GM20000 (cell line): Measurements from ENCODE around the gene ITCH.
"Not testable (repeated sequence)": the region's sequence is repeated elsewhere in the genome, so short reads cannot be mapped to it uniquely, and the experiment has no call there.

Experiments used
- DNase-seq: peaks from one replicate; pipeline ENCODE4 v3.0.0; 2012; ENCODE audit warnings: low spot score
- TF ChIP-seq, protein P1 (sequence below): IDR thresholded peaks from 2 replicates; pipeline ENCODE4 v1.5.1; 2012; ENCODE audit warnings: mild to moderate bottlenecking, control low read depth; ENCODE audit errors: extremely low read depth, missing control alignments

The ITCH gene

GRCh38 chr20:34500823-34501222, 137.8 kb downstream of the ITCH start:
- no peak for DNase-seq
- TF ChIP-seq, protein P1, sequence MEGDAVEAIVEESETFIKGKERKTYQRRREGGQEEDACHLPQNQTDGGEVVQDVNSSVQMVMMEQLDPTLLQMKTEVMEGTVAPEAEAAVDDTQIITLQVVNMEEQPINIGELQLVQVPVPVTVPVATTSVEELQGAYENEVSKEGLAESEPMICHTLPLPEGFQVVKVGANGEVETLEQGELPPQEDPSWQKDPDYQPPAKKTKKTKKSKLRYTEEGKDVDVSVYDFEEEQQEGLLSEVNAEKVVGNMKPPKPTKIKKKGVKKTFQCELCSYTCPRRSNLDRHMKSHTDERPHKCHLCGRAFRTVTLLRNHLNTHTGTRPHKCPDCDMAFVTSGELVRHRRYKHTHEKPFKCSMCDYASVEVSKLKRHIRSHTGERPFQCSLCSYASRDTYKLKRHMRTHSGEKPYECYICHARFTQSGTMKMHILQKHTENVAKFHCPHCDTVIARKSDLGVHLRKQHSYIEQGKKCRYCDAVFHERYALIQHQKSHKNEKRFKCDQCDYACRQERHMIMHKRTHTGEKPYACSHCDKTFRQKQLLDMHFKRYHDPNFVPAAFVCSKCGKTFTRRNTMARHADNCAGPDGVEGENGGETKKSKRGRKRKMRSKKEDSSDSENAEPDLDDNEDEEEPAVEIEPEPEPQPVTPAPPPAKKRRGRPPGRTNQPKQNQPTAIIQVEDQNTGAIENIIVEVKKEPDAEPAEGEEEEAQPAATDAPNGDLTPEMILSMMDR = no peak

GRCh38 chr20:34506480-34506879, 143.4 kb downstream of the ITCH start:
- TF ChIP-seq, protein P1 = no peak
- no peak for DNase-seq

DNA sequence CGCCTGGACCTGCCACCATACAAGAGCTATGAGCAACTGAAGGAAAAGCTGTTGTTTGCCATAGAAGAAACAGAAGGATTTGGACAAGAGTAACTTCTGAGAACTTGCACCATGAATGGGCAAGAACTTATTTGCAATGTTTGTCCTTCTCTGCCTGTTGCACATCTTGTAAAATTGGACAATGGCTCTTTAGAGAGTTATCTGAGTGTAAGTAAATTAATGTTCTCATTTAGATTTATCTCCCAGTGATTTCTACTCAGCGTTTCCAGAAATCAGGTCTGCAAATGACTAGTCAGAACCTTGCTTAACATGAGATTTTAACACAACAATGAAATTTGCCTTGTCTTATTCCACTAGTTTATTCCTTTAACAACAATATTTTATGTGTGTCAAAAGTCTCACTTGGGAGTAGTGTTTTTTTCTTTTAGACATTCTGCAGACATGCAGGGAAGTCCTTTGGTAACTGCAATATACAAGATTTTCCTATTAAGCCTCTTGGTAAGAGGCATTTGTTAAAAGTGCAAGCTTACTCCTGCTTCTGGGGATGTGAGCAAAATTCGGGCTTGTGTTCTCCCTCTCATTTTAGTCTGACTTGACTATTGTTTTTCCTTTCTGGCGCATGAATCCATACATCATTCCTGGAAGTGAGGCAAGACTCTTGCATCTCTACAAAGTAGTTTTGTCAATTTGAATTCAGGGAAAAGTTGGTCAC, 144.8 kb downstream of the ITCH start:
- no peak for DNase-seq
- TF ChIP-seq, protein P1 = no peak

DNA sequence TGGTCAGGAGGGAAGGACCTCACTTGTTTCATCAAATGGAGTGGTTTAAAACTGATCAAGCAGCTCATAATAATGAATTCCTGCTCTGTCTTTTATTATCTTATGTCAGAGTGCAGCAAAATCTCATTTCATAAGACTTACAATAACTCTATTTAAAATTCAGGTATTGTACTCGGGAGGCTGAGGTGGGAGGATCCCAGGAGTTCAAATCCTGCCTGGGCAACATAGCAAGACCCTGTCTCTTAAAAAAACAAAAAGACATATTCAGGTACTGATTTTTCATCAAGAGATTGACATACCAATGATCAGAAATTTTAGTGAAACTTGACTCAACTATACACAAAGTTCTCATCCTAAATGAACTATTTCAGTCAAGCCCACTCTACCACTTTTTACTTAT, 147.5 kb downstream of the ITCH start:
- no peak for DNase-seq
- TF ChIP-seq, protein P1 = no peak

DNA sequence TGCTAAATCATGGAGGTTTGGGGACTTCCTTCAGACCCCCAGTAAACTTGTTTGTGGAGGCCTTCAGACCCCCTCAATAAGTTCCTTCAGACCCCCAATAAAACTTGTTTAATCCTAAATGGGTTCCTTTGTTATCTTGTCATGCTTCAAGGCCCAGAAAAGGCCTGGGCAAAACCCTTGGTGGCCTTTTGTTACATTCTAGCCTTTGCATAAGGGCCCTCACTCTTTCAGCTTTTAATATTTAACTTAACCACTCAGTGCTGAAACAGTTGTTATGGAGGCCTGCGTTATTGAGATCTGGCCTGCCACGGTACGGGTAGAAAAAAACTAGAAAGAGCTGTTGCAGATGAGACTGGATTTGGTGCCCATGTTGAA, 148.8 kb downstream of the ITCH start:
- no peak for DNase-seq
- TF ChIP-seq, protein P1 = no peak

DNA sequence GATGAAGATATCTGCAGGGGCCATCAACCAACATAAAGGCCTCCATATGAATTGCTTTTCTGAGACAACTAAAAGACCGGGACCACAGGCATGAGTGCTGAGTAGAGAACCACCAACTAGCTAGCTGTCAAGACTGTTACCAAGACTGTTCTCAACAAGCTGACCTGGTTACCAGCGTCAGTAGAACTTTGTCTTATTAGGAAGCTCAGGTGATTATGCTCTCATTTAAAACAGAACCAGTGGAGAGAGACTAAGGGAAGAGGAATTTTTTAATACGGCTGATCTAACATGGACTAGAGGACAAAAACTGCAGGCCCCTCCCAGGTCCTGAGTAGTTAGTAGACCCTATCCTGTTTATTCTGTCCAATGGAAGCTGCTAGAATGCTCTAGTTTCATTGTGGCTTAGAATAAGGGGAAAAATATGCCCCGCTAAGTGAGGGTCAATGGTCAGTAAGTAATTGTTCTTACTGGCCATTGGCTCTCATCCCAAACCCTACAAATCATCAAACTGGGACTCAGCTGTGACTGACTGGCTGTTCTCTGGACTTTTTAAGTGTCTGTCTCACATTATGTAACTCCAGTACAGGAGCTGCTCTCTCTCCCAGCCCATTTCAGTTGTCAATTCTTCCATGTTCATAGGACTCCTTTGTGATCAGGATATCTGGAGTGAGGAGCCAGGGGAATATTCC, 149.3 kb downstream of the ITCH start:
- DNase-seq = no peak
- TF ChIP-seq, protein P1 = no peak

DNA sequence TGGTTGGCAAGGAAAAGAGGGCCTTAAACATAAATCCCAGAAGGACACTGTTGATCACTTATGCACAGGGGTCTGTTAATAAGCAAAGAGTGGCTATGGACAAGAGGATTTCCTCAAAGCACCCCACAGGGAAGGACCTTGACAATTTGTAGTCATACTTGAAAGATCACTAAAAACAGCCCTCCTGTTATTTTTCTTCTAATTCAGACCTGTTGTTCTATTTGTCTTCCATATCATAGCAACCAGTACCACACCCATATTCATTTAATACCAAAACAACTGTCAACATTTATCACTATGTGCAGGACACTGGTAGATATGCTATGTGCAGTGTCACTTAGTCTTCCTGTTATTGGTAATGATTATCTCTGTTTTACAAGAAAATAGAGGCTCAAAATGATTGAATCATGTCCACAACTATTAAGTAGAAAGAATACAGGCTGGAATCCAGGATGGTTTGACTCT, 149.9 kb downstream of the ITCH start:
- TF ChIP-seq, protein P1 = no peak
- no peak for DNase-seq

- DNase-seq = not testable (repeated sequence)
These were observed 151.0 kb downstream of the ITCH start for GRCh38 chr20:34514034-34514433.
